PC-3 (cell line): ENCODE data around the gene SKOR1. TPM values are rescaled to one million over a fixed set of nuclear protein-coding genes. Genes with fewer than 3 reads are reported as not detected.

Experiments used
- ATAC-seq: fragments of 200-7000 bp; cut with Tn5 transposase; 2 replicates; pipeline ENCODE4 v1.9.1; 2020; ENCODE audit warnings: mild to moderate bottlenecking, moderate library complexity
- BruUV-seq: library from RNA; stranded (reverse); fragments of 400-500 nt; replicated peaks from 2 replicates; lab custom pipeline; 2021; lab: Mats Ljungman, UMichigan
- CTCF ChIA-PET: fragments of 300-600 bp; sonication (Branson Sonifier 250); formaldehyde crosslinking; loops from one replicate; lab custom pipeline; 2022; ENCODE audit warnings: antibody characterized with exemption; lab: Charles Lee
- POLR2A ChIA-PET: fragments of 300-600 bp; sonication (Branson Sonifier 250); formaldehyde crosslinking; loops from one replicate; lab custom pipeline; 2022; ENCODE audit warnings: antibody characterized with exemption; ENCODE audit not compliant: unreplicated experiment; lab: Charles Lee
- DNase-seq: peaks from one replicate; pipeline ENCODE4 v3.0.0-alpha.2; 2015
- H2AFZ ChIP-seq: fragments of 300-600 bp; sonication (generic); 2 replicates; pipeline ENCODE4 v1.6.0; 2016; ENCODE audit warnings: antibody characterized with exemption, low read length
- H3F3A ChIP-seq: fragments of 300-600 bp; sonication (generic); one replicate; pipeline ENCODE4 v1.6.0; 2017; ENCODE audit warnings: antibody characterized with exemption, low read length, control low read depth, mild to moderate bottlenecking; ENCODE audit not compliant: unreplicated experiment
- H3K27ac ChIP-seq: fragments of 300-600 bp; sonication (generic); 2 replicates; pipeline ENCODE4 v1.5.1; 2016; ENCODE audit warnings: mild to moderate bottlenecking, low read length
- H3K27me3 ChIP-seq: fragments of 300-600 bp; sonication (generic); 2 replicates; pipeline ENCODE4 v1.6.1; 2016; ENCODE audit warnings: low read length, mixed read lengths
- H3K36me3 ChIP-seq: fragments of 300-600 bp; sonication (generic); 2 replicates; pipeline ENCODE4 v1.6.1; 2016; ENCODE audit warnings: low read depth, mixed run types, low read length, mixed read lengths
- H3K4me1 ChIP-seq: fragments of 300-600 bp; sonication (generic); 2 replicates; pipeline ENCODE4 v1.5.1; 2016; ENCODE audit warnings: low read length; ENCODE audit not compliant: insufficient read depth
- H3K4me2 ChIP-seq: fragments of 300-600 bp; sonication (generic); 2 replicates; pipeline ENCODE4 v1.6.0; 2016; ENCODE audit warnings: low read length
- H3K4me3 ChIP-seq: fragments of 300-600 bp; sonication (generic); 2 replicates; pipeline ENCODE4 v1.5.1; 2016; ENCODE audit warnings: mild to moderate bottlenecking, low read length, mixed read lengths
- H3K79me2 ChIP-seq: fragments of 300-600 bp; sonication (generic); 2 replicates; pipeline ENCODE4 v1.6.1; 2017; ENCODE audit warnings: low read length, mixed read lengths
- H3K9ac ChIP-seq: fragments of 300-600 bp; sonication (generic); 2 replicates; pipeline ENCODE4 v1.6.0; 2016; ENCODE audit warnings: mild to moderate bottlenecking, low read length
- H3K9me2 ChIP-seq: fragments of 300-600 bp; sonication (generic); replicated peaks from 2 replicates; pipeline ENCODE4 v1.6.1; 2016; ENCODE audit warnings: mixed run types, low read length, mixed read lengths
- H3K9me3 ChIP-seq: fragments of 300-600 bp; sonication (generic); 2 replicates; pipeline ENCODE4 v1.6.1; 2016; ENCODE audit warnings: low read length, mixed read lengths
- H4K20me1 ChIP-seq: fragments of 300-600 bp; sonication (generic); 2 replicates; pipeline ENCODE4 v1.6.1; 2016; ENCODE audit warnings: low read length, mixed read lengths
- EZH2 ChIP-seq: fragments of 300-600 bp; sonication (generic); IDR thresholded peaks from one replicate; pipeline ENCODE4 v1.6.1; 2017; ENCODE audit warnings: antibody characterized with exemption, mild to moderate bottlenecking, low read length; ENCODE audit not compliant: unreplicated experiment
- EZH2phosphoT487 ChIP-seq: fragments of 300-600 bp; sonication (generic); IDR thresholded peaks from 2 replicates; pipeline ENCODE4 v1.6.1; 2018; ENCODE audit warnings: mild to moderate bottlenecking, antibody characterized with exemption, low read length, borderline replicate concordance
- intact Hi-C: fragments of 100-400 bp; cut with micrococcal nuclease; formaldehyde crosslinking; loops from 2 replicates; pipeline ENCODE4 v1.9.0; 2023
- total RNA-seq: library from RNA; depleted of rRNA; stranded (reverse); fragments of >200 nt; gene quantifications from 2 replicates; pipeline ENCODE4 v1.2.3, GENCODE V29; 2014
- TF ChIP-seq, protein P1 (sequence below): fragments of 300-600 bp; sonication (generic); conservative IDR thresholded peaks from 2 replicates; pipeline ENCODE4 v1.5.1; 2017; ENCODE audit warnings: antibody characterized with exemption, low read depth, mild to moderate bottlenecking, low read length

Gene SKOR1
- total RNA-seq, 1 experiment from 2014 or later: 0.11 TPM

- Histone ChIP-seq H3K9me3 (no peaks in the 10 kb centered on the region), H3F3A (no peaks in the 10 kb centered on the region), H4K20me1 (no peaks in the 10 kb centered on the region), H3K4me1 (peaks cover 9% of the 10 kb centered on the region), H3K27me3 (no peaks in the 10 kb centered on the region), H3K27ac (no peak overlapping the region), H3K9ac (no peak overlapping the region), H3K79me2 (no peaks in the 10 kb centered on the region), H2AFZ (no peak overlapping the region), H3K9me2 (no peaks in the 10 kb centered on the region), H3K4me2 (no peak overlapping the region), H3K36me3 (no peaks in the 10 kb centered on the region), H3K4me3 (no peak overlapping the region)
- peak; percentile 42; the same call in 1 of the 2 replicates for ATAC-seq
- BruUV-seq: no TSS peak
- intact Hi-C loops: no loop called here
- TF ChIP-seq, protein P1, sequence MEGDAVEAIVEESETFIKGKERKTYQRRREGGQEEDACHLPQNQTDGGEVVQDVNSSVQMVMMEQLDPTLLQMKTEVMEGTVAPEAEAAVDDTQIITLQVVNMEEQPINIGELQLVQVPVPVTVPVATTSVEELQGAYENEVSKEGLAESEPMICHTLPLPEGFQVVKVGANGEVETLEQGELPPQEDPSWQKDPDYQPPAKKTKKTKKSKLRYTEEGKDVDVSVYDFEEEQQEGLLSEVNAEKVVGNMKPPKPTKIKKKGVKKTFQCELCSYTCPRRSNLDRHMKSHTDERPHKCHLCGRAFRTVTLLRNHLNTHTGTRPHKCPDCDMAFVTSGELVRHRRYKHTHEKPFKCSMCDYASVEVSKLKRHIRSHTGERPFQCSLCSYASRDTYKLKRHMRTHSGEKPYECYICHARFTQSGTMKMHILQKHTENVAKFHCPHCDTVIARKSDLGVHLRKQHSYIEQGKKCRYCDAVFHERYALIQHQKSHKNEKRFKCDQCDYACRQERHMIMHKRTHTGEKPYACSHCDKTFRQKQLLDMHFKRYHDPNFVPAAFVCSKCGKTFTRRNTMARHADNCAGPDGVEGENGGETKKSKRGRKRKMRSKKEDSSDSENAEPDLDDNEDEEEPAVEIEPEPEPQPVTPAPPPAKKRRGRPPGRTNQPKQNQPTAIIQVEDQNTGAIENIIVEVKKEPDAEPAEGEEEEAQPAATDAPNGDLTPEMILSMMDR: no peak
- TF ChIP-seq EZH2phosphoT487: no peak
- TF ChIP-seq EZH2: no peak
- CTCF ChIA-PET: no interaction called here
- POLR2A ChIA-PET: no interaction called here
- peak; percentile 14 for DNase-seq
Observed at GRCh38 chr15:67776600-67776999, 48.7 kb upstream of the SKOR1 start.

- no peak for ATAC-seq
- POLR2A ChIA-PET: no interaction called here
- TF ChIP-seq, protein P1: no peak
- TF ChIP-seq EZH2 (no peak), EZH2phosphoT487 (no peak)
- Histone ChIP-seq H3K27me3 (no peaks in the 10 kb centered on the region), H3K79me2 (no peaks in the 10 kb centered on the region), H3F3A (no peaks in the 10 kb centered on the region), H4K20me1 (no peaks in the 10 kb centered on the region), H3K9ac (no peak overlapping the region), H3K4me1 (peaks cover 9% of the 10 kb centered on the region), H3K27ac (no peak overlapping the region), H3K4me2 (no peak overlapping the region), H3K9me2 (no peaks in the 10 kb centered on the region), H3K4me3 (no peak overlapping the region), H3K36me3 (no peaks in the 10 kb centered on the region), H2AFZ (no peak overlapping the region), H3K9me3 (no peaks in the 10 kb centered on the region)
- CTCF ChIA-PET: no interaction called here
- intact Hi-C loops: no loop called here
- no TSS peak for BruUV-seq
- no peak for DNase-seq
Observed at GRCh38 chr15:67777071-67777470, 48.2 kb upstream of the SKOR1 start.

DNA sequence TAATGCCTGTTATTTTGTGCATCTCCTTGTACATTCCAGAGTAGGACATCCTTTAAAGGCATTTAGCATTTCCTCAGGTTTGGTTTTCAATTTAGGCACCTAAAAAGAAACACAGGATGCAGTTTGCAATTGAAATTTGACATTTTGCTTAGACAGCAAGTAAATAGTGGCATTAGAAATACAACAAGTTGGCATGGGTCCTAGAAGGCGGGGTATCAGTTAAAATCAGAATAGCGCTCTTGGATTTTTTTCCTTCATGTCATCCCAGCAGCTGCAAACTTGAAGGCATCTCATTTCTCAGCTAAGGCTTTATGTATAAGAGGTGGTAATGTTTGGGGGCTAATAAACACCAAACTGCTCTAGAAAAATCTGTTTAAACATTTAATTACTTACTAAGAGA lies 47.5 kb upstream of the SKOR1 start:
- ChIA-PET CTCF (no interaction called here), POLR2A (no interaction called here)

More for the DNA sequence above, 47.5 kb upstream of the SKOR1 start:
- BruUV-seq: no TSS peak
- H4K20me1 ChIP-seq: no peaks in the 10 kb centered on the region
- DNase-seq (no peak), ATAC-seq (no peak)
- H3F3A ChIP-seq: no peaks in the 10 kb centered on the region
- no peaks in the 10 kb centered on the region for H3K9me2 ChIP-seq
- TF ChIP-seq EZH2 (no peak), EZH2phosphoT487 (no peak)
- TF ChIP-seq, protein P1: no peak
- no peak overlapping the region for H3K9ac ChIP-seq
- no peak overlapping the region for H3K4me2 ChIP-seq
- no peak overlapping the region for H3K4me3 ChIP-seq
- no peaks in the 10 kb centered on the region for H3K79me2 ChIP-seq
- intact Hi-C loops: no loop called here
- no peaks in the 10 kb centered on the region for H3K9me3 ChIP-seq
- no peaks in the 10 kb centered on the region for H3K36me3 ChIP-seq
- H3K27ac ChIP-seq: no peak overlapping the region
- H2AFZ ChIP-seq: no peak overlapping the region
- peaks cover 9% of the 10 kb centered on the region for H3K4me1 ChIP-seq
- no peaks in the 10 kb centered on the region for H3K27me3 ChIP-seq
